ENCODE measurements around the gene KIR3DL3. TPM values are rescaled to one million over a fixed set of nuclear protein-coding genes. Genes with fewer than 3 reads are reported as not detected.
A peak's percentile ranks its signal among the peaks of the same experiment; 100 is the strongest.
"Not testable (repeated sequence)": the region's sequence is repeated elsewhere in the genome, so short reads cannot be mapped to it uniquely, and the experiment has no call there.

KIR3DL3 gene
- total RNA-seq, 1 experiment from 2014 or later, result not detected

GRCh38 chr19:54727562-54727961, 3.3 kb downstream of the KIR3DL3 start:
- in situ Hi-C loops (cut with HindIII; ENCODE audit: low pct_unique_long_range_greater_than_20kb, low sequenced_read_pairs), result no loop called here
- DNase-seq (ENCODE audit: low read depth), result no peak

DNA sequence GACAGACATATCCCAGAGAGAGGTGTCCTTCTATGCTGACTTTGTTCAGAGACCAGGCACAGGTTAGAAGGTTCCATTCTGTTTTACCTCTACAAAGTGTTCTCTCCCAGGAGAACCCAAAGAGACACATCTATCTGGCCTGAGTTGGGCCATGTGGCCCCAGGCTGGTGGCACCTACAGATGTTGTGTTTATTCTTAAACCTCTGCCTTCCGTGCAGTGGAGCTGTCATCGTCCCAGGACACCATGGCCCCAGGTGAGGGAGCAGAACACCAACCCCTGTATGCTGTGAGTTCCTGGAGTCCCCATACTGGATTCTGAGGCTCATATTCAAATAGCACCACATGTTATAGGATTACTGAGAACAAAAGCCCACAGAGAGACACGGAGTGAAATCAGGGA, 3.9 kb downstream of the KIR3DL3 start:
- in situ Hi-C loops (cut with HindIII; ENCODE audit: low pct_unique_long_range_greater_than_20kb, low sequenced_read_pairs), result no loop called here
- DNase-seq (ENCODE audit: low read depth), result no peak

DNA sequence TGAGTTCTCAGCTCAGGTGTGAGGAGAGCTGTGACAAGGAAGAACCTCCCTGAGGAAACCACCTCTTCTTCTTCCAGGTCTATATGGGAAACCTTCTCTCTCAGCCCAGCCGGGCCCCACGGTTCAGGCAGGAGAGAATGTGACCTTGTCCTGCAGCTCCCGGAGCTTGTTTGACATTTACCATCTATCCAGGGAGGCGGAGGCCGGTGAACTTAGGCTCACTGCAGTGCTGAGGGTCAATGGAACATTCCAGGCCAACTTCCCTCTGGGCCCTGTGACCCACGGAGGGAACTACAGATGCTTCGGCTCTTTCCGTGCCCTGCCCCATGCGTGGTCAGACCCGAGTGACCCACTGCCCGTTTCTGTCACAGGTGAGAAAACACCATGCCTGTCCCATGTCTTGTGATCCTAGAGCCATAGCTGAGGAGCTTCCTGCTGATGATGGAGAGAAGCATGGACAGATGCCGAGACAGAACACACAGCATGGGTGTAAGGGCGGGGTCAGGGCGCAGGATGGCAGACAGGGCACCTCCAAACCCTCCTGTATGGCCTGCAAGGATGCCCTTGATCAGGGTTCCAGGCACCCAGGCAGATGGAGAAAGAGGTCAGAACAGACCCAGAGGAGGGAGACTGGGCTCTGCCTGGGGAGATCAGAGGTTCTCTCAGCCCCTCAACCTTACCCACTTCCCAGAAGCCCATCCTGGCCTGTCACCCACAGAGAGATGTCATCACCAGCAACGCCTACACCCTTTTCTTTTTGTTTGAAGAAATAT, 5.4 kb downstream of the KIR3DL3 start:
- in situ Hi-C loops (cut with HindIII; ENCODE audit: low pct_unique_long_range_greater_than_20kb, low sequenced_read_pairs), result no loop called here
- DNase-seq (ENCODE audit: low read depth), result no peak

DNA sequence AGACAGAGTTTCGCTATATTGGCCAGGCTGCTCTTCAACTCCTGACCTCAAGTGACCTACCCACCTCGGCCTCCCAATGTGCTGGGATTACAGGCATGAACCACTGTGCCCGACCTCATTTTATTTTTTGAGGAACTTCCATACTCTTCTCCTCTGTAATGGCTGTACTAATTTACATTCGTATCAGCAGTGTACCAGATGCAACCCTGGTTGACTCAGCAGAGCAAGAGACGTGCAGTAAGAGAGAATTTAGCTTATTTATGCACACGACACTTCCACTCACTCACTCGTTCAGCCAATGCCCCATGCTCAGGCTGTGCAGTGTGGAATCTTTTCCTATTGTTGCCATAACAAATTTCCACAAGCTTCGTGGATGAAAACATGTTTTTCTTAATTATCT, 6.9 kb downstream of the KIR3DL3 start:
- DNase-seq (ENCODE audit: low read depth), result no peak
- in situ Hi-C loops (cut with HindIII; ENCODE audit: low pct_unique_long_range_greater_than_20kb, low sequenced_read_pairs), result no loop called here

GRCh38 chr19:54738306-54738705, 14.1 kb downstream of the KIR3DL3 start, which contains the start of gene KIR2DL3:
Gene KIR2DL3 (plus strand): TSS chr19:54738513. CDS start chr19:54738546, 33 bp downstream.
- in situ Hi-C loops (cut with HindIII; ENCODE audit: low pct_unique_long_range_greater_than_20kb, low sequenced_read_pairs); DNase-seq (ENCODE audit: low read depth): not testable (repeated sequence)

- DNase-seq (ENCODE audit: low read depth), result no peak
- in situ Hi-C loops (cut with HindIII; ENCODE audit: low pct_unique_long_range_greater_than_20kb, low sequenced_read_pairs), result no loop called here
Measured at GRCh38 chr19:54738715-54739114, 14.5 kb downstream of the KIR3DL3 start.

- no peak for DNase-seq (ENCODE audit: low read depth)
- in situ Hi-C loops (cut with HindIII; ENCODE audit: low pct_unique_long_range_greater_than_20kb, low sequenced_read_pairs), result no loop called here
Measured at GRCh38 chr19:54739587-54740497, 15.6 kb downstream of the KIR3DL3 start.

DNA sequence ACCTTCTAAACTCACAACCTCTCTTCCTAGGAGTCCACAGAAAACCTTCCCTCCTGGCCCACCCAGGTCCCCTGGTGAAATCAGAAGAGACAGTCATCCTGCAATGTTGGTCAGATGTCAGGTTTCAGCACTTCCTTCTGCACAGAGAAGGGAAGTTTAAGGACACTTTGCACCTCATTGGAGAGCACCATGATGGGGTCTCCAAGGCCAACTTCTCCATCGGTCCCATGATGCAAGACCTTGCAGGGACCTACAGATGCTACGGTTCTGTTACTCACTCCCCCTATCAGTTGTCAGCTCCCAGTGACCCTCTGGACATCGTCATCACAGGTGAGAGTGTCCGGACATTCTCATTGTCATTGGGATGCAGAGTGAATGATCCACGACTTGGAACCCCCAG, 17.7 kb downstream of the KIR3DL3 start:
- DNase-seq (ENCODE audit: low read depth); in situ Hi-C loops (cut with HindIII; ENCODE audit: low pct_unique_long_range_greater_than_20kb, low sequenced_read_pairs): not testable (repeated sequence)

GRCh38 chr19:54744080-54744479, 19.8 kb downstream of the KIR3DL3 start:
- in situ Hi-C loops (cut with HindIII; ENCODE audit: low pct_unique_long_range_greater_than_20kb, low sequenced_read_pairs); DNase-seq (ENCODE audit: low read depth): not testable (repeated sequence)

DNA sequence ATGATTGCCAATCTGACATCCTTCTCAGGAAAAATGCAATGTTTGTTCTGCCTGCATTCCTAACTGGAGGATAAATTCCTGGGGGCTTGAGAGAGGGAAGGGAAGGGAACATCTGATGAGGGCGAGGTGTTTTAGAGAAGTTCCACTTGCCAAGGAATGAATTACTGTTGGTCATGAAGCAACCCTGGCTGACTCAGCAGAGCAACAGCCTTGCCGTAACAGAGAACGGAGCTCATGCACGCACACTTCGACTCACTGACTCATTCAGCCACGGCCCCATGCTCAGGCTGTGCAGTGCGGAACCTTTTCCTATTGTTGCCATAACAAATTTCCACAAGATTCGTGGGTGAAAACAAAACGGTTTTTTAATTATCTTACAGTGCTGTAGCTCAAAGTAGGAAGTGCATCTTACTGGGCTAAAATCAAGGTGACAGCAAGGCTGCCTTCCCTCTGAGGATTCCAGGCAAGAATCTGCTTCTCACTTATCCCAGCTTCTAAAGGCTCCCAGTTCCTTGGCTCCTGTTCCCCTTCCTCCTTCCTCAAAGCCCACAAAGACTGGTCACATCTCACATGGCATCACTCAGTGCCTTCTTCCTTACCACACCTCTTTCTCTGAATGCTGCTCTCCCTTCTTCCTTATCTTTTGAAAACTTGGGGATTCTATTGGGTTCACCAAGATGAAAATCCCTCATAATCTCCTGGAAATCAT, 23.5 kb downstream of the KIR3DL3 start:
- peak; percentile 79 for DNase-seq (ENCODE audit: low read depth)
- in situ Hi-C loops (cut with HindIII; ENCODE audit: low pct_unique_long_range_greater_than_20kb, low sequenced_read_pairs), result not testable (repeated sequence)

DNA sequence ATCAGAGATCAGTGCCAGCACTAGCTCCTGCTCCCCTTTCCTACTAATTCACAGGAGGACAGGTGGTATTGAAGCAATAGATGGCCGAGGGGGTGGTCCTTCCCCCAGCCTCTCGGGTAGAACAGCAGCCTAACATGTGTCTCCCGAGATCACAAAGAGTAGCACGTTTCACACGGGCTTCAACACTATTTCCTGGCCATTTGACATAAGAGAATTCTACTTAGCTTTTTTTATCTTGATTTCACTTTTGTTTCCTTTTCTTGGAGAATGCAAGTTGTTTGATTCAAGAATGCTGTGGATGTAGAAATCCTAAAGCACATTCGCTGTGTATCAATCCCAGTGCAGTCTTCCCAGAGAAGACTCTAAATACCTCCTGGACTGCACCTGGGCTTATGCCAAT, 26.0 kb downstream of the KIR3DL3 start:
- DNase-seq (ENCODE audit: low read depth); in situ Hi-C loops (cut with HindIII; ENCODE audit: low pct_unique_long_range_greater_than_20kb, low sequenced_read_pairs): not testable (repeated sequence)

- DNase-seq (ENCODE audit: low read depth); in situ Hi-C loops (cut with HindIII; ENCODE audit: low pct_unique_long_range_greater_than_20kb, low sequenced_read_pairs): not testable (repeated sequence)
Measured at GRCh38 chr19:54756204-54757110, 32.2 kb downstream of the KIR3DL3 start.

- DNase-seq (ENCODE audit: low read depth); in situ Hi-C loops (cut with HindIII; ENCODE audit: low pct_unique_long_range_greater_than_20kb, low sequenced_read_pairs): not testable (repeated sequence)
Measured at GRCh38 chr19:54758577-54758976, 34.3 kb downstream of the KIR3DL3 start.

DNA sequence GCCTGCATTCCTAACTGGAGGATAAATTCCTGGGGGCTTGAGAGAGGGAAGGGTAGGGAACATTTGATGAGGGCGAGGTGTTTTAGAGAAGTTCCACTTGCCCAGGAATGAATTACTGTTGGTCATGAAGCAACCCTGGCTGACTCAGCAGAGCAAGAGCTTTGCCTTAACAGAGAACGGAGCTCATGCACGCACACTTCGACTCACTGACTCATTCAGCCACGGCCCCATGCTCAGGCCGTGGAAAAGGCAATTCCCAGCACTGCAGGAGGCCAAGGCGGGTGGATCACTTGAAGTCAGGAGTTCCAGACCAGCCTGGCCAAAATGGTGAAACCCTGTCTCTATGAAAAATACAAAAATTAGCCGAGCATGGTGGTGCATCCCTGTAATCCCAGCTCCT, 40.0 kb downstream of the KIR3DL3 start:
- peak; percentile 65 for DNase-seq (ENCODE audit: low read depth)
- in situ Hi-C loops (cut with HindIII; ENCODE audit: low pct_unique_long_range_greater_than_20kb, low sequenced_read_pairs), result not testable (repeated sequence)

DNA sequence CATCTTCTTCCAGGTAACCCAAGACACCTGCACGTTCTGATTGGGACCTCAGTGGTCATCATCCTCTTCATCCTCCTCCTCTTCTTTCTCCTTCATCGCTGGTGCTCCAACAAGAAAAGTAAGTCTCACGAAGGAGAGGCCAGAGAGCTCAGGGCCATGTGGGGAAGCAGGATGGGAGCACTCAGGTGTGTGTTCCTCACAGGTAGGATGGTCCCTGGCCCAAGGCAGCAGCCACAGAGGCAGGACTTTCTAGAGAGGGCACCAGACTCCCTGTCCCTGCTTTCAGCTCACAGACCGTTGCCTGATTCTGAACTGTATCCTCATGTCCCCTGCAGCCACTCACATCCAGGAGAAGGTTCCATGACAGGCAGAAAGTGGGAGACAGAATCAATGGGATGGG, 42.2 kb downstream of the KIR3DL3 start:
- DNase-seq (ENCODE audit: low read depth); in situ Hi-C loops (cut with HindIII; ENCODE audit: low pct_unique_long_range_greater_than_20kb, low sequenced_read_pairs): not testable (repeated sequence)

- in situ Hi-C loops (cut with HindIII; ENCODE audit: low pct_unique_long_range_greater_than_20kb, low sequenced_read_pairs); DNase-seq (ENCODE audit: low read depth): not testable (repeated sequence)
Measured at GRCh38 chr19:54769646-54770045, 45.4 kb downstream of the KIR3DL3 start, which contains the start of gene KIR2DL1. Gene KIR2DL1 (plus strand): TSS chr19:54769793. CDS start chr19:54769851, 58 bp downstream.

DNA sequence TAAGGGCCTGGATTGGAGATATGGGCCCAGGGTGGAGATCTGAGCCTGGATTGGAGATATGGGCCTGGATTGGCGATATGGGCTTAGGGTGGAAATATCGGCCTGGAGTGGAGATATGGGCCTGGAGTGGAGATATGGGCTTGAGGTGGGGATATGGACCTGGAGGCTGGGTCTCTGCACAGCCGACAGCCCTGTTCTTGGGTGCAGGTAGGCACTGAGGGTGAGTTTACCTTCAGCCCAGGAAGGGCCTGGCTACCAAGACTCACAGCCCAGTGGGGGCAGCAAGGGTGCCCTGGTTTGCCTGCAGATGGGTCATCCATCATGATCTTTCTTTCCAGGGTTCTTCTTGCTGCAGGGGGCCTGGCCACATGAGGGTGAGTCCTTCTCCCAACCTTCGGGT, 46.3 kb downstream of the KIR3DL3 start:
- in situ Hi-C loops (cut with HindIII; ENCODE audit: low pct_unique_long_range_greater_than_20kb, low sequenced_read_pairs); DNase-seq (ENCODE audit: low read depth): not testable (repeated sequence)

All from Caki2 (cell line).